GM12874 (cell line): ENCODE results near the gene FKBP11.

Source experiments
- TF ChIP-seq, protein P1 (sequence below): IDR thresholded peaks from 2 replicates; pipeline ENCODE4 v1.5.1; 2011; ENCODE audit warnings: low read depth, mild to moderate bottlenecking, control low read depth, low read length, moderate library complexity; ENCODE audit not compliant: insufficient read depth

Gene FKBP11

DNA sequence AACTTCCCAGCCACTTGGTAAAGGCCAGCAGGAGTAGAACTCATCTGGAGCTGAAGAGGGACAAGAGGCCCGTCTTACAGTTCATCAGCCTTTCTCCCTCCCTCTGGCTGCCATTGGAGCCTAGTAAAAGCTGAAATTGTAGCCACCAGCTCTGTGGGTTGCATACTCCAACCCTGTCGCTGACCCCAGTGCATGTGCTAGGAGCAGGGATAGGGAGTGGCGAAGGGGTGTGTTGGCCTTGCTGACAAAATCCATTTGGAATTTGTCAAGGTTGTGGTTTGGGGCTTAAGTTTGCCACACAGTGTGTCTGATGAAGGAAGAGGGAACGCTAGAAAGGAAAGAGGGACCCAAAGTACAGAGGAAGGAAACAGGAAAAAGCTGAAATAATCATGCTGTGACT, 36.0 kb upstream of the FKBP11 start:
- TF ChIP-seq, protein P1, sequence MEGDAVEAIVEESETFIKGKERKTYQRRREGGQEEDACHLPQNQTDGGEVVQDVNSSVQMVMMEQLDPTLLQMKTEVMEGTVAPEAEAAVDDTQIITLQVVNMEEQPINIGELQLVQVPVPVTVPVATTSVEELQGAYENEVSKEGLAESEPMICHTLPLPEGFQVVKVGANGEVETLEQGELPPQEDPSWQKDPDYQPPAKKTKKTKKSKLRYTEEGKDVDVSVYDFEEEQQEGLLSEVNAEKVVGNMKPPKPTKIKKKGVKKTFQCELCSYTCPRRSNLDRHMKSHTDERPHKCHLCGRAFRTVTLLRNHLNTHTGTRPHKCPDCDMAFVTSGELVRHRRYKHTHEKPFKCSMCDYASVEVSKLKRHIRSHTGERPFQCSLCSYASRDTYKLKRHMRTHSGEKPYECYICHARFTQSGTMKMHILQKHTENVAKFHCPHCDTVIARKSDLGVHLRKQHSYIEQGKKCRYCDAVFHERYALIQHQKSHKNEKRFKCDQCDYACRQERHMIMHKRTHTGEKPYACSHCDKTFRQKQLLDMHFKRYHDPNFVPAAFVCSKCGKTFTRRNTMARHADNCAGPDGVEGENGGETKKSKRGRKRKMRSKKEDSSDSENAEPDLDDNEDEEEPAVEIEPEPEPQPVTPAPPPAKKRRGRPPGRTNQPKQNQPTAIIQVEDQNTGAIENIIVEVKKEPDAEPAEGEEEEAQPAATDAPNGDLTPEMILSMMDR, result no peak

DNA sequence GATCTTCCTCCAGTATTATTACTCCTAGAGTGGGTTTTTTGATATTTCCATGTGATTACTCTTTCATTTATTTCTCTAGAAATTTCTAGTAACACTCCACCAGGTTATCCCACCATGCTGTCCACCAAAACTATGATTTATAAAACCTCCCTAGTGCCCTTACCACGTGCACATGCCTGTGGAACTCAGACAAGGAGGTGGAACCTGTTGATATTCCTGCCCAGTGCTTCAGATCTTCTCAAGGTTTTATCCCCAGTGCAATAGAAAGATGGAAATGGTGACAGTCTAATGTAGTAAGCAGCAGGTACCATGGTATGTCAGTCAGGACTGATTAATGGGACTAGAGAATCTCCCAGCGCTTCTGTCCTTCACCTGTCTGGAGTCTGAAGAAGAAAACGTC, 35.5 kb upstream of the FKBP11 start:
- TF ChIP-seq, protein P1, result no peak

DNA sequence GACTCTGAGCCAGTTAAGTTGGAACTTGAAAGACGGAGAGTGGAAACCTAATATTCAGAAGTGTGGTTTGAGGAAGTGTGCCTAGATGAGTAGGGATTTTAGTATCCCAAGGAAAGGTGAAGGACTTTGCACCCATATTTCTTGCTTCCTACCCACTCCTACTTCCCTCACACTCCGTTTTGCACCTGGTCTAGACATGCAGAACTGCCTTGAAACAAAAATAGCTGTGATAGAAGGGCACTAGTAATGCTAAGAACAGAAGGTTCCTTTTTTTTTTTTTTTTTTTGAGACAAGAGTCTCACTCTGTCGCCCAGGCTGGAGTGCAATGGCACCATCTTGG, 32.7 kb upstream of the FKBP11 start:
- TF ChIP-seq, protein P1, result no peak

DNA sequence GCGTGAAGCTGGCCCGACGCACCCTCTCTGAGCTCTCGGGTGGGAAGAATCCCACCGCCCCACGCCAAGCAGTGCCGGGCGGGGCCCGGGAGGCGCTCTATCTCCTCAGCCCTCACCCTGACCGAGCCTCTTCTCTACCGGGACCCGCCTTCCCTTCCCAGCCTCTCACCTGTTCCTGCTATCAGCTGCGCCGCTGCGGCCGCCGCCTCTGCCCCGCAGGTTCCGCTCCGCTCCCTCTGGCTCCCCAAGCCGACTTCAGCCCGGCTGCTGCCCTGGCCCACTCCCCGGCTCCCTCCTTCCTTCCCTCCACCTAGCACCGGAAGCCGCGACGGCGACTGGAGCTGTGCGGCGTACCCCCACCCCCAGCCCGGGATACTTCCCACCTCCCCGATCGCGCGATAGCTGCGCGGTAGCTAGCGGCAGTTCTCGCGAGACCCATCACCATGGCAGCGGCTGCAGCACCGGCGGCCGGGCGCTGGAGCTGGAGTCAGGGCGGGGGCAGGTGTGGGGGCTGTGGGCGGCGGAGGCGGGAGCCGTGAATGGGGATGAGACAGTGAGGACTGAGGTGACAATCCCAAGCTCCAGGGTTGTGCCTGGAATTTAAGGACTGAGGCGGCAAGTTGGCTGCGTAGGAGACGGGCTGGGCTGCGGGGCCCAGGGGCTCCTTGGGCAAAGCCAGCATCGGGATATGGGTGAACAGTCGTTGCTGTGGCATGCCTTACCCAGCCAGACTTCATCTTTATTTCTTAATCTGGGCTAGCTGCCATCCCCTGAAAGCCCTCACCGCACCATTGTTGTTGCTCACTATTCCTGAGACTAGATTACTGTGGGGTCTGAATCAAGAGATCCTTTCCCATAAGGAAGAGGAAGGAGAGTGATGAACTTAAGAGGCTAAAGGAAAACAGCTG, 32.1 kb upstream of the FKBP11 start, which contains the start of gene ARF3:
TSS of gene ARF3 (minus strand) at position 347 of the 908 bp plus-strand sequence. CDS start 16,392 bp downstream, outside the sequence.
- TF ChIP-seq, protein P1, result no peak

DNA sequence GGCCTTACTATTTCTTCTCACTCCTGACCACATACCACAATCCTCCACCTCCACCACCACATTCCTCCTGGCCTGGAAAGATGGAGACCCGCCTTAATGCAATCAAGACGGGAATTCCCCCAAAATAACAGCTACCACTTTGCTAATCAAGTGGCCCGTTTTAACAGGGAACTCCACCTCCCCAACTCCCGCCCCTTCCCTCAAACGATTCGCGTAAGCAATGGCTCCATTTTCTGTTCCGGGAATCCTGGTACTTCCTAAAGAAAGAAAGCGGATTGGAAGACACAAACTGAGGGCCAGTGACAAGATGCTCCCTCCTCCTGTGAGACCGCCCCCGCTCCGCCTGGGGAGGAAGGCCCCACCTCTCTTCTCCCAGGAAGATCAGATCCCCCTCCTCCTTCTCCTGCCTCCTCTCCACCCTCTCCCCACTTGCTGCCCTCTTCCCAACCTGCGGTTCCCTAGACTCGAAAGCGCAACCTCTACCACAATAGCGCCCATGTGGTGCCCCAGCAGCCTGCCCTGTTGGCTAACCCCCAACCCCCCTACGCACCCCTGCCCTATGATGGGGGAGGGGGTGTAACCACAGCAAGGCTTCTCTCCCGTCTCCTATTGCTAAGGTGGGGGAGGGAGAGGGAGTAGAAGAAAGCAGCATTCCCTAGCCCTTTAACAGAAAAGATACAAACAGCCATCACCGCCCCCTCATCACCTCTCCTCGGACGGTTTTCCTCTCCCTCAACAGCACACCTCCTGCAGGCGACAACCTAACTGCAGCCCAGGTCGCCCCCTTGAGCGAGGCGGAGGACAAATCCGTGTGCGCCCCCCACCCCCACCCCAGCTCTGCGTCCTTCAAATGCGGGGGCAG, 31.2 kb upstream of the FKBP11 start:
- TF ChIP-seq, protein P1, result no peak; the same call in 1 of the 2 replicates

DNA sequence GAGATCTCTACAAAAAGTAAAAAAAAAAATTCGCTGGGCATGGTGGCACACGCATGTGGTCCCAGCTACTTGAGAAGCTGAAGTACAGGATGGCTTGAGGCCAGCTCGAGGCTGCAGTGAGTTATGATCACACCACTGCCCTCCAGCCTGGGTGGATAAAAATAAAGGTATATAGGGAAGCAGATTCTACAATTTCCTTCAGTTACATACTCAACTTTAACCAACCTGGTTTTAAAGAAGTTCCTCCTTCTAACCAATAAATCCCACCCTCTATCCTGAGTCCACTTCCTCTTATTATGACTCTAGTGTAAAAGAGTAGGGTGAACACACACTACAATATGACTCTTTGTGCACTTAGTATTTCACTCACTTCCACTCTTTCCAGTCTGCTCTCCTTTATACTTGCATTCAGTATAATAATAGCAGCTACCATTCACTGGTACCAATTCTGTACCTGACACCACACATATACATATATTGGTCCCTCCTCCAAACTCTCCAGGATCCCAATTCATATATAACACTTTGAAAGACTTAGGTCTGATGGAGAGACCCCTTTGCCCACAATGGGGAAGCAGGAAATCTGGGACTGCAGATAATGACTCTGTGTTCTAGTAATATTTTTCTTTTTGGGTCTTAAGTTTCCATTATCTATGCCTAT, 29.7 kb upstream of the FKBP11 start:
- TF ChIP-seq, protein P1, result no peak

DNA sequence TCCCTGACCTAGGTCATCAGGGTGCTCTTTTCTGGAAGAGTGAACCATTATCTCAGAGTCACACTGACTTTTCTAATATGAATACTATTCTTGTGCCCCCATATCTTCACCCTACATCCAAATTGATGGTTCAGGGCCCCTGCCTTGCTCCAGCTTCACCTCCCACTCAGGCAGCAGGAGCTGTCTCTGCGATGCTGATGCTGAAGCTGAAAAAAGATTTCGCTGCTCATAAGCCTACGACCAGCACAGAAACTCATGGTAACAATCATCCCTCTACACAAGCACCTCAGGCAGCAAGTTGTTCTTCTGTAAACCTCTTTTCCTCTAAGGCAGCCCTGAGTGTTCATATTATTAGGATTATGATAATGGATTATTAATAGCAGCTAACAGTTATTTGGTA, 28.8 kb upstream of the FKBP11 start:
- TF ChIP-seq, protein P1, result no peak
